Suprapubic skin (tissue), 4 donors: Measurements from ENCODE around the gene HOXA5.

Experiments
- EP300 ChIP-seq: sonication (generic); formaldehyde crosslinking; IDR thresholded peaks from one replicate; pipeline ENCODE4 v1.6.1; 2017; ENCODE audit warnings: antibody characterized with exemption
- POLR2A ChIP-seq, 2 donors: fragments of 450-650 bp; IDR thresholded peaks; one replicate each; pipeline ENCODE4 v1.6.1; 2017; ENCODE audit warnings: antibody characterized with exemption in 2 of 2, mild to moderate bottlenecking in 2 of 2, moderate library complexity in 2 of 2
- POLR2AphosphoS5 ChIP-seq, 3 donors: sonication (generic); formaldehyde crosslinking; IDR thresholded peaks; one replicate each; pipeline ENCODE4 v1.6.1; 2017; ENCODE audit warnings: antibody characterized with exemption in 3 of 3
- TF ChIP-seq, protein P1 (sequence below), 2 donors: fragments of 200-600 bp in 1 of 2; fragments of 450-650 bp in 1 of 2; sonication (generic) in 1 of 2; IDR thresholded peaks; one replicate each; pipeline ENCODE4 v1.5.1; 2016 to 2019; ENCODE audit warnings: antibody characterized with exemption in 2 of 2, mild to moderate bottlenecking in 1 of 2, moderate library complexity in 1 of 2

DNA sequence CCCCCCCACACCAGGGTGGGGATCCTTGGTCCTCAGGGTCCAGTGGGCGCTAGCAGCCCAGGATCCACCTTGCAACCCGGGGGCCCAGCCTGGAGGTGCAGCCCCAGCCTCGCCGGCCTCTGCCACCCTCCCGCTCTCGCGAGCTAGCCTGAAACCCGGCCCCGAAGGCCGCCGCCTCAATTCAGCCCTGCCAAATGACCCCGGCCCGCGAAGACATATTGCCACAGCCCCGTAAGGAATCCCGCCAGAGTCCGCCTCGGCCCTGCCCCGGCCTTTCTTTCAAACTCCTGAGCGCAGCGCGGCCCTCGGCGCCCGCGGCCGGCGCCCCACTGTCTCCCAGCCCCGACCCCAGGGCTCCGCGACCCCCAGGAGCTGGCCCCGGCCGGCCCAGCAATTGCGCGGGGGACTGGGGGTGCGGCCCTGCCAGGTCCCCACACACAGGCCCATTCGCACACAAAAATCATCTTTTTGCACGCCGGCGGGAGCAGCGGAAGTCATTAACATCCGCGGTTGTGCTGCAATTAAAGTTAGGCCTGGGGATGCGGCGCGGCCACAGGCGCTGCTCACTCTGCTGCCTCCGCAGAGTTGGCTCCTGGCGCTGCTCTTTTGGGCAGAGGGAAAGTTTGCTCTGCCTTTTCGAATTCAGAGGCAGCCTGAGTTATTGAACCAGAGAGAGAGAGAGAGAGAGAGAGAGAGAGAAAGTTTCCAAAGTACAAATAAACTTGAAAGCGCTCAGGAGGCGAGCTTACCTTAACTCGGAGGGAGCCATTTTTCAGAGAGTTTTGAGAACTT, 4.0 kb downstream of the HOXA5 start:
- TF ChIP-seq POLR2AphosphoS5 (IDR thresholded peaks at IDR 0.05), result no peak
- TF ChIP-seq, protein P1, sequence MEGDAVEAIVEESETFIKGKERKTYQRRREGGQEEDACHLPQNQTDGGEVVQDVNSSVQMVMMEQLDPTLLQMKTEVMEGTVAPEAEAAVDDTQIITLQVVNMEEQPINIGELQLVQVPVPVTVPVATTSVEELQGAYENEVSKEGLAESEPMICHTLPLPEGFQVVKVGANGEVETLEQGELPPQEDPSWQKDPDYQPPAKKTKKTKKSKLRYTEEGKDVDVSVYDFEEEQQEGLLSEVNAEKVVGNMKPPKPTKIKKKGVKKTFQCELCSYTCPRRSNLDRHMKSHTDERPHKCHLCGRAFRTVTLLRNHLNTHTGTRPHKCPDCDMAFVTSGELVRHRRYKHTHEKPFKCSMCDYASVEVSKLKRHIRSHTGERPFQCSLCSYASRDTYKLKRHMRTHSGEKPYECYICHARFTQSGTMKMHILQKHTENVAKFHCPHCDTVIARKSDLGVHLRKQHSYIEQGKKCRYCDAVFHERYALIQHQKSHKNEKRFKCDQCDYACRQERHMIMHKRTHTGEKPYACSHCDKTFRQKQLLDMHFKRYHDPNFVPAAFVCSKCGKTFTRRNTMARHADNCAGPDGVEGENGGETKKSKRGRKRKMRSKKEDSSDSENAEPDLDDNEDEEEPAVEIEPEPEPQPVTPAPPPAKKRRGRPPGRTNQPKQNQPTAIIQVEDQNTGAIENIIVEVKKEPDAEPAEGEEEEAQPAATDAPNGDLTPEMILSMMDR (IDR thresholded peaks at IDR 0.05), result no peak
- no peak for TF ChIP-seq POLR2A (IDR thresholded peaks at IDR 0.05)
- no peak for TF ChIP-seq EP300
